ENCODE data around the gene HS6ST3. TPM values are rescaled to one million over a fixed set of nuclear protein-coding genes. Genes with fewer than 3 reads are reported as not detected.
"Not testable (repeated sequence)": the region's sequence is repeated elsewhere in the genome, so short reads cannot be mapped to it uniquely, and the experiment has no call there.

Gene HS6ST3
- total RNA-seq, 1 donor from 2014 or later, result 0.06 TPM

DNA sequence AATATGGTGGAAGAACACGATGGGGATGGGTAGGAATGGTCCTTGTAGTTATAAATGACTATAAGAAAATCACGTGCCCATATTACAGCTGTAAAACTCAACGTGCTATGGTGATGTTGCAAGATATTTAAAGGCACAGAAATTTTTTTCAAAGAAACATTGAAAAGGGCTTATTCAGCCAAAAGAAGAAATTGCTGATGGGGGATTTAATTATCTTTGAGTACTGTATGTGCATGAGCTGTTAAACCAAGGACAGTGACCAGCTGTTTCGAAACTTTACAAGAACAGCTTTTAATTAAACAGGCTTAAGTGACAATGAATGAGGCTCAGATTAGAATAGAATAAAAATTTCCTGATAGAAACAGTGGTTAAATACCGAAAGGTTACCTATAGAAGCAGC is 339.0 kb downstream of the HS6ST3 start:
- no peak for DNase-seq (ENCODE audit: low spot score)

DNA sequence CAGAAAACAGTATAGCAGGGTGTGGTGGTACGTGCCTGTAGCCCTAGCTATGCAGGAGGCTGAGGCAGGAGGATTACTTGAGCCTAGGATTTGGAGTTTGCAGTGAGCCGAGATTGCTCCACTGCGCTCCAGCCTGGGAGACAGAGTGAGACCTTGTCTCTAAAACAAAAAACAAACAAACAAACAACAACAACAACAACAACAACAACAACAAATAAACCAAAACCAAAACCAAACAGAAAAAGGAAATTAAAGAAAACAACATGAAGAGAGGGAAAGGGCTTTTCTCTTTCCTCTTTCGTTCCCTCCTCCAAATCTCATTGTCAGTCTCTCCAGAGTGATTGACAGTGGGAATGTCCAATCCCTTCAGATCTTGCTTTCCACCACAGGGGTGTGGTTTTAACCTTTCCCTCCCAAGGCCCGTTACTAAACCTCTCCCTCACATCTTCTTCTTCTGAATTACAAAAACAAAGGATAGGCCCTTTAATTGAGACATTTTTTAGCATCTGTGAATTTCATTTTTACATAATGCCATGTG is 341.2 kb downstream of the HS6ST3 start:
- DNase-seq (ENCODE audit: low spot score), result no peak

DNA sequence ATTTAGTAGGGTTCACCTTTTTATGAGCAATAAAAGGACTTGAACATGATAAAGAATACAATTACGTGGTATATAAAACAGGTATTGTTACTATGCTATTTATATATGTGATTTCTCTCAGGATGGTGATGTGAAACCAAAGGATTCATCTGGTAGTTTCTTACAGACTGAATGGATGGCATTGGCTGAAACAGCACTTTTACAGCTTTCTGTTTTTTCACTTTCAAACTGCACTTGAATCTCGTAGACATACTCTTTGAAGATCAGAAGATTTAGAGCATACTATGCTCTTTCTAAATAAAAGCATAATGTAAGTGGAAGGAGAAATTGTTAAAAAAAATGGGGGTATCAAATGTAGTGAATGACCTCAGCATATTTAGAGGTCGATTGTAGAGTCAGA is 354.8 kb downstream of the HS6ST3 start:
- DNase-seq (ENCODE audit: low spot score), result no peak

DNA sequence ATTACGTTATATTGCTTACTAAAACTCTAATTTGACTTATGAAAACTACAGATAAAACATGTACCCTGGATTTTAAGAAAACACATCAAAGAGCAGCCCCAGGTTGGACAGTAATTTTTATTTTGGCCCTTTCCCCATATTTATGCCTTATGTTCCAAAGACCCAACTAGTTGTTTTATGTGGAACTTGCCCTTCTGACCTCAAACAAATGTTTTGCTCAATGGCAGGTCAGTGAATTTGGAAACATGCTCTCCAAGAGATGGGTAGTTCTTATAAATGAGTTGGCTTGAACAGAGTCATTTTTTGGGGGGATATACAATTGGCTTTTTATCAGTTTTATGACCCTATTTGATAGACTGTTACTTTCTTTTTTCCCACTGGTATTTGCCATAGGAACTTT is 360.0 kb downstream of the HS6ST3 start:
- no peak for DNase-seq (ENCODE audit: low spot score)

DNA sequence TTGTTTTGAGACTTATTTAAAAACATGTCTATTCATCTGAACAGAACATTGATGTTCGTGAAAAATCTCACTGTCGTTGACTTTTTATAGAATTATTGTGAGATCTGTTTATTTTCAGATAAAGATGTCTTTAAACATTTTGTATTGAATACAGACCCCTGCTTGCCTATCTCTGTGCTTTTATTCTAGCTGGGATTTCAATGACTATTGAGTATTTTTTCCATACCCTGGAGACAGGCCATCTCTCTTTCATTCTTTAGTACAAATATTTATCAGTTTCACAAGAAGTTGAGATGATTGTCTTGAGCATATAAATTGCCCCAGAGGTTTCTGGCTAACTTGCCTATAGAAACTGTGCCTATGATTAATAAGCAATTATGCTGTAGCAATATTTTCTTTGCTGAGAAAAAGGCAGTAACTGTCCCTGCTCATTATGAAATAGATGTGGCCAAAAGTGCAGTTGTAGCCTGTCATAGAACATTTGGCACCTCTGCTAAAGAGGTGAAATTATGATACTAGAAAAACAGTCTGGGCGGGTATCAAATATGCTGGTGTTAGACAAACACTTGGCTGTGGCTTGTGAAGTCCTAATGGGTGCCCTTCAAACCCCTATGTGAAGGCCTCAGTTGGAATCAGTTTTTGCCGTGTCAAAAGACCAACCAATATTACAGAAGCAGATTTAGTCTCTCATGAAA is 360.6 kb downstream of the HS6ST3 start:
- DNase-seq (ENCODE audit: low spot score), result no peak

DNA sequence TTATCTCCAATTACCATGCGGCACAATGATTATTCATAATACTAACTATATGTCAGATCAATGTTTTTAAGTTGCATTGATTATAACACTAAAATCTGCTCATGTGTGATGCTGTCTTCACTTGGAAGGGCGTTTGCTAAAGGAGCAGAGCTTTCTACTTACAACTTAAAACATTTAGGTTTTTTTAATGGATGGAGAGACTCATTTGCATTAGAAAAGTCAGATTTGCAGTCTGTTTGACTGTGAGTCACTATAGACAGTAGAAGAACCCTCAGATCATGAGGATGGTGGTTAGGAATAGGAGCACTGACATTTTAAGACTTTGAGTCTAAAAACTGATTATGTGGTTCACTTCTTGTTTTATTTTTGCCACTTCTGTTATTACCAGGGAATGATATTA is 364.6 kb downstream of the HS6ST3 start:
- no peak for DNase-seq (ENCODE audit: low spot score)

DNA sequence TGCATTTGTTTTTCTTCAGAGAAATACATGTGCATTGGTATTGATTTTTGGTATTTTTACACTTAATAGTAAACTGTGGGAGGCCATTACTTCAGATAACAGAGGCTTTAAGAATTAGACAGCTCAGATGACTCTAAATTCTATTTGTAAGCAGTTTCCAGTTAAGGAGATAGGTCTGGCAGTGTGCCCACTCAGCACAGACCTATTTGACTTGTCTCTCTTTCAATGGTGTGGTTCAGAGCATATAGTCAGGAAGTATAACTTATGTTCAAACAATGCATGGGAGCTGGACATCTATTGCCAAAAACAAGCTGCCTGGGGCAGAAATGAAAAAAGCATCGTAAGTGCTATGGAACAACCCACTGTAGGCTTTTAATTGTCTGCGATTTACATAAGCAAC is 370.7 kb downstream of the HS6ST3 start:
- DNase-seq (ENCODE audit: low spot score), result no peak

DNA sequence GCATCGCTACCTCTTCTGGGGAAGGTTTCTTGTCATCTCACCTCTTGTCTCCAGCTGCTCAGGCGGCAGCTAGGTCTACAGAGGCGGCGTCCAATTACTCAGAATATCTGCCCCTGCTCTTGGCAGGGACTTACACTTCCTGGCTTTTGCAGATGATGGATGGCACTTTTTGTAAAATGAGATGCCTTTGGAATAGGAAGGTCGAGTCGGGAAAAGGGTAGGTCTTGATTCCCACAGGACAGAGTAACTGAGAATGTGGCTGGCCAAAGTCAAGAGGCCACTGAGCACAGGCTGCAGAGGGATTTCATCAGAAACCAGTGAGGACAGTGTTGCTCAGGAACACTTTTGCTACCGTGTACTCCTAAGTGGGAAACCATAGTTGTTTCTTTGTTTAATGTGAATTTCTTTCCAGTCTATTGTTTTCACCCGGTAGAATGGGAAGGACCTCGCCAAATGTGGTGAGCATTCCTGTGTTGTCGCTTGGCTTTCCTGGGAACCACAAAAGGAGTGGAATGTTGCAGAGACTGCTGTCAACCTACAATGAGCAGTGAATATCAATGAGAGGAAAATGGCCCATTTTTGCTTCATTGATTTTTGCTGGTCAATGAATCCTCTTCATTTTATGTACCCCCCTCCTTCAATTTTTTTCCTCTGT is 383.7 kb downstream of the HS6ST3 start:
- DNase-seq (ENCODE audit: low spot score), result no peak

DNA sequence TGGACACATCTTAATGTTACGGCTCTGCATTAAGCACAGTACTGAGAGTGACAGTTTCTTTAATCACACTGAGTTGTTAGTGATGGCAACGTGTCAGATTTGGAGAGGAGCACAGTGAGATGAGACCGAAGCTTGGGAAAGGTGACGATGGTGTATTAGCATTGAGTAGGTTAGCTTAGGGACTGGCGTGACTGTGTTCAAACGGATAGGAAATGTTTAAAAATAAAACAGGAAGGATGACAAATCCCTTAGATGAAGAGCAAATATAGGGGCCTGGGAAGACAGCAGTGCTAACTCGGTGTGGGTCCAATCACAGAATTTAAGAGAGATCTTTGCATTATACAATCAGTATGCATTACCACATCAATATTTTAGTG is 384.3 kb downstream of the HS6ST3 start:
- no peak for DNase-seq (ENCODE audit: low spot score)

DNA sequence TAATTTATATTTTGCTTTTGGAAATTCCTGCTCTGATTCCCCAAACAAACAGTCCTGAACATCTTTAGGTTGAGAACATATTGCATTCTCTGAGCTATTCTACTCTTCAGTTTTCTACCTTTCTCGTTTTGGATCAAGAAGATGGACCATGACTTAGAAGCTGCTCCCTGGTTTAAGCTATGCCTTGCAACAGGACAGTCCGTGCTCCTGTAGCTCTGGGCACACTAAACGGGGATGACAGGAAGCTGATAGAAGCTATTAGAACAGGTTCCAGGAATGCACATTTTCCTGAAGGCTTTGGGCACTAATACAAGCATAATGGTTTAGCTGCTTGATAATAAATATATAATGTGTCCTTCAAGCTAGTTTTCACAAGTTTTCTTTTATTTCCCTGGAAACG is 385.2 kb downstream of the HS6ST3 start:
- DNase-seq (ENCODE audit: low spot score), result no peak

DNA sequence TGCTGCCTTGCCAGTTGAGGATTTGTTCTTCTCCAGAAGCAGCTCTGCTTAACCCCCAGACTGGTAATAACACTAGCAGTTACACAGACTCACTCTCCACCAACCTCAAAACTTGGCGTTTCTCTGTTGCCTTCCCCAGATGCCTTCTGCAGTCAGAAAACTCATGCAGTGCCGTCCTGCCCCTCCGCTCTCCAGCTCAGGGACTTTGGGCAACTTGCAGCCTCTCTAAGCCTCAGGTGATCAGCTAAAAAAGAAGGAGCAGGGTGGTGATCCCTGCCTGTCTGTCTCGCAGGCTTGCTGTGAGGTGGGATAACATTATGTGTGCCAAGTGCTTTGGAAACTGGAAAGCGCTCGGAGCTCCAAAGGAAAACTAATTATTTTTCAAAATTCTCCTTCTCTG is 391.6 kb downstream of the HS6ST3 start:
- no peak for DNase-seq (ENCODE audit: low spot score)

DNA sequence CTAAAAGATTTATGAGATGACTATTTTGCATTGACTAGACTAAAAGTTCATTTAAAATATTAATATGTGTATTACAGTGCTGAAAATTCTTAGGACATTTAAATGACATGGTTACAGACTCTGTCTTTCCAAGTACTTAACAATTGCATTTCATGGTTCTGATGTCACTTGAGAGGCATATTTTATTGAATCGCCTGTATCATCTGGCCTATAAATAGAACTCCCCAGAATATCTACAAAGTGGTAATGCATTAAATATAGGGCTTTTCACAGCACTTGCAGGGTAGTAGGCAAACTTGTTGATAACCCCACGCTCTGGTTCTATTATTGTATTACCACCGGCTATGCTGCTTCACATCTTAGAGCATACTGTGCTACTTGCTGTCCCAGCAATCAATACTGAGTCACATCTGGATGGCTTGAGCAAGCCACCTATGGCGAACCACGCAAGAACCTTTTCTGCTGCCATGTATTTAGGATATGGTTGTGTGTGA is 400.6 kb downstream of the HS6ST3 start:
- DNase-seq (ENCODE audit: low spot score), result no peak

DNA sequence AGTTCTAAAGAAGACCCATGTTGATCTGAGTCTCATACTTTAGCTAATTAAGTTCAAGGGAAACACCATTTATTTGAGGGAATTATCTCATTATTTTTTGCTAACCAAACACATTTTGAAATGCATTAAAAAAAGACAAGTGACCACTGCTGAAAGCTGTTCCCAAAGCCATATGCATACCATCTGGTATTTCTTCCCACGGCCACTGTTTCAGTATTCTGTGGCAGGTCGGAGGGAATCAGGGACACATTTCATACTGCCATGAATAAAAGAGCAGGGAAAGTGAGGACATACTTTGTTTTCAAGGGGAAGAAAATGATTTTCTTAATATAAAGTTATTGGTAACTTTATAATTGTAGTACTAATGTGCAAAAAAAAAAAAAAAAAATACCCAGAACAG is 401.2 kb downstream of the HS6ST3 start:
- no peak for DNase-seq (ENCODE audit: low spot score)

DNA sequence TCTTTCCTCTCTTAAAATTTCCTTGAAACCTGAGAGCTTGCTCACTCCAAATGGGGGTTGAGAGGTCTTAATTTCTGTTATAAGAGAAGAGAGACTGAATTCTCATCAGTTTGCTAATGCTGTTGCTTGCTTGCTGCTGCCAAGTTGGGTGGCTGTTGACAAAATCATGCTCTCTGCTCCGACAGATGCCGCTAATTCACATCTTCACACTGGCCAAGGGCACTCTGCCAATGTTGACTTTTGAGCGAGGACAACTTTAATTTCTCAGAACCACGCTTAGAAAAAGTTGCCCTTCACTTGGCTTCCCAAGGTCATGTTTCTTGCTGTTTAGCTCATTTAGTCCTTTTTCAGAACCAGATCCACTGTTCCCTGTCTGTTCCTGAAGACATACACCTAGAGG is 402.9 kb downstream of the HS6ST3 start:
- DNase-seq (ENCODE audit: low spot score), result no peak

DNA sequence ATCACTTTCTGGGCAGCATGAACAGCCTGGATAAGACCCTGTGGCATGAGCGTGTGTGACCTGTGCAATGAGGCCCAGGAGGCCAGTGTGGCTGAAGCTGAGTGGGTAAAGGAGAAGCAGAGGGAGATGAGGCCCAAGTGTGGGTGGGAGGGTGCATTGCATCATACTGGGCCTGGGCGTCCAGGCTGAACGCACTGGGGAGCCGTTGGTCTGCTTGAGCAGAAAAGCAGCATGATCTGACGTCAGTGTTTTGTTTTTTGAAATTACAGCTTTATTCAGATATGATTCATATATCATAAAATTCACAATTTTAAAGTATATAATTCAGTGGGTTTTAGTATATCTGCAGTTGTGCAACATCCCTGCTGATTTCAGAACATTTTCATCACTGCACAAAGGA is 409.7 kb downstream of the HS6ST3 start:
- no peak for DNase-seq (ENCODE audit: low spot score)

DNA sequence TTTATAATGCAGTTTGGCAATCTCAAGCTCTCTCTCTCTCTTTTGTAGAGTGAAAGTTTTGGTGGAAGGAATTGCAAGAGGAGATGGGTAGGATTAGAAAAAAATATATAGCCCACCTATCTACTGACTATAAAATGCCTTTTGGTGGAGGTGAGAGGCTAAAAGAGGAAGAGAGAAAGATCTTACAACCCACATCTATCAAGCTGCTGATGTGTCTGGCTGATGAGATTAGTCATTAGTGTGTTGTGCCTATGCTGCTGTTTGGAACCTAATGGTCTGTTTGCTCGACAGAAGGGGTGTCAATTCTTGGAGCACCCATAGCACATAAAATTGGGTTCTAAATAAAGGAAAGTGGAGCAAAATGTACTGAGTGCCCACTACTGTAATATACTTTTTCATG is 411.0 kb downstream of the HS6ST3 start:
- no peak for DNase-seq (ENCODE audit: low spot score)

DNA sequence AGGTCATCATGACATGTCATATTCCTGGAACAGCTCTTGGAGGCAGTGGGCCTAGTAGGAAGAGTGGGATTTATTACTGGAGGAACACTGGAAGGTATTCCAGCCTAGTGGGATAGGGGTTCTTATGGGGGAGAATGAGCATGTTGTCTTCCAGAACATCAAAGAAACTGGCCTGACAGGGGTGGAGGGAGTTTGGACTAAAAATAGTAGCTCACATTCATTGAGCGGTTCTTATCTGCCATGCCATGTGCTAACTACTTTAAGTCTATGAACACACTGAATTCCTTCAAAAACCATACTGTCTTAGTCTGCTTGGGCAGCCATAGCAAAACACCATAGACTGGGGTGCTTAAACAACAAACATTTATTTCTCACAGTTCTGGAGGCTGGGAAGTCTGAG is 413.6 kb downstream of the HS6ST3 start:
- no peak for DNase-seq (ENCODE audit: low spot score)

DNA sequence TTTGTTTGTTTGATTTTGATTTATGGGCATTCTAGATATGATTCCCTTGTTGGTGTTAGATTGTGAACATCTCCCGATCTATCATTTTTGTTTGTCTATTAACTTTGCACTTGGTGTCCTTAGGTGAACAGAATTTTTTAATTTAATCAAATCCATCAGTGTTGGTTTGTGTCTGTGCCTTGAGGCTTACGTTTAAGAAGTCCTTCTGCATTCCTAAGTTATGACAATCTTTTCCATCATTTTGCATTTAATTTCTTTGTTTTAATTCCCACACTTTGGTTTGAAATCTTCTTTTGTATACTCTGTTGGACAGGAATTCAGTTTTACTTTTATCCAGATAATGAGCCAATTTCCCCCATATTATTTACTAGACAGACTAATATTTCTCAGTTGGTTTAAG is 421.7 kb downstream of the HS6ST3 start:
- no peak for DNase-seq (ENCODE audit: low spot score)

DNA sequence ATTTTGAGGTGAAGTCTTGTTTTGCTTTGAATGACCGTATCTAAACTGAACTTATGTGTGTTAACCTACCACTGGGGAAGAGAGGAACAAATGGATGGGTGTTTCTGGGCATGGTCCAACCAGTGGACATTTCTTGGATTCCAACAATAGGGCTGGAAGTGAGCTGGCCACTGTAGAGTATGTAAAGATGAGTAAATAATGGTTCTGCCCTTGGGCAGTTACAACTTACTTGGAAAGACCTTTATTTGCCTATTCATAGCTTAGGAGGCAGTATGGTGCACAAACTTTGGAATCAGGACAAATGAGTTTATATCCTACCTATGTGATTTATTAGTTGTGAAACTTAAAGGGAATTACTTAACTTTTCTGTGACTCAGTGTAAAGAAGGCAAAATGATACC is 429.5 kb downstream of the HS6ST3 start:
- no peak for DNase-seq (ENCODE audit: low spot score)

DNA sequence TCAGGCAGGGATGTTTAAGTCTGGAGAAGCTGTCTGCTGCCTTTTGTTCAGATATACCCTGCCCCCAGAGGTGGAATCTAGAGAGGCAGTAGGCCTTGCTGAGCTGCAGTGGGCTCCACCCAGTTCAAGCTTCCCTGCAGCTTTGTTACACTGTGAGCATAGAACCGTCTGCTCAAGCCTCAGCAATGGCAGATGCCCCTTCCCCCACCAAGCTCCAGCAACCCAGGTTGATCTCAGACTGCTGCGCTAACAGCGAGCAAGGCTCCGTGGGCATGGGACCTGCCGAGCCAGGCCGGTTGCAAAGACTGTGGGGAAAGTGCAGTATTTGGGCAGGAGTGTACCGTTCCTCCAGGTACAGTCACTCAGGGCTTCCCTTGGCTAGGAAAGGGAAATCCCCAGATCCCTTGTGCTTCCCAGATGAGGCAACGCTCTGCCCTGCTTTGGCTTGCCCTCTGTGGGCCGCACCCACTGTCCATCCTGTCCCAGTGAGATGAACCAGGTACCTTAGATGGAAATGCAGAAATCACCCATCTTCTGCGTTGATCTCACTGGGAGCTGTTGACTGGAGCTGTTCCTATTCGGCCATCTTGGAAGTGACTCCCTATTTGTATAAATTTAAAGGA is 434.6 kb downstream of the HS6ST3 start:
- DNase-seq (ENCODE audit: low spot score), result not testable (repeated sequence)

DNA sequence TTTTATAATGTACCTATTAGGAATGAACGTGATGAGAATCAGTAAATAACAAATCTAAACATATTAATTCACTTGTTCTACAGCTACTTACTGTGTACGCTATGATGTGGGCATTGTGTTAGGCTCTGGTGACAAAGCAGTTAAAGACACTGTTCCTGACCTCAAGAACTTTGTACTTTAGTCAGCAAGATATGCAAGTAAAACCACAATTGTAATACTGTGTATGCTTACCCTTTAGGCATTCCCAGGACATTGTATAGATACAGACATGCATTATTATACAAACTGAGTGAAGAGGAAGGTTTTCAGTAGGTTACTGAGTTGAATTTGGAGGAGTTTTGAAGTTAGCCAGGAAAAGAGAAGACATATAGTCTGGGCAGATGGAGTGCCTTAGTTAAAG is 435.8 kb downstream of the HS6ST3 start:
- DNase-seq (ENCODE audit: low spot score), result no peak

DNA sequence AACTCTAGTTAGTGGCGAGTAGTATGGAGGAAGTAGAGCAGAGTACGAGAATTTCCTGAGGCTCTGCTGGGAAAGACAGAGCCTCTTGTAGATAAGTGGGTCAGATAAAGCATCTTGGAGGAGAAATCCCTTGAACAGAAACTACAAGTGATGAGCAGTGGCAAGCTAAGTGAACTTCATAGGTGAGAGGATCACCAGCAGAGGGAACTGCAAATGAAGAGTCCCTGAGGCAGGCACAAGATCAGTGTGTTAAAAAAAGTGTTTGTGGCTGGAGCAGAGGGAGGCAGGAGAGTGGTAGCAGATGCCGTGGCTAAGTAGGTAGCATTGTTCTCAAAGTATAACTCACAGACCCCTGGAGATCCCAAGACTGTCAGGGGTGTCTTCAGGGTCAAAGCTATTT is 437.6 kb downstream of the HS6ST3 start:
- DNase-seq (ENCODE audit: low spot score), result no peak

DNA sequence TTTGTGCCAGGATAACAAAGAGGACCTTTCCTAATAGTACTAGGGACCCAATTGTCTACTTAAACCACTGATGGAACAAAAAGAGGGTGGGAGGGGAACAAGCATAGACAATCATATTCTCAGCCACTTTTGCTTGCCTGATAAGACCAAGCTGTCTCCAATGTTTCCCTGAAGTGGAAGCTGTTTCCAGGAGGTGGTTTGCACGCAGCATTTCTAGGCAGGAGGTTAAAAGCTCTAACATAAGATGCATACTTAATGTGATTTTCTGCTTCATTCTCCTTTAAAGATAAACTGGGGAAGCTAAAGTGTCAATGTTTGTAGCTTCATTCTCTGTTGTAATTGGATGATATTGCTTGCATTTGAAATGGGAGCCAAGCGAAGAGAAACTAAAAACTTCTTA is 442.9 kb downstream of the HS6ST3 start:
- DNase-seq (ENCODE audit: low spot score), result no peak

All from mesenteric fat pad (tissue), 1 donor.